Testis (tissue), 2 donors: ENCODE measurements around the gene ADCY2.

Source experiments
- POLR2A ChIP-seq: fragments of 450-650 bp; IDR thresholded peaks from one replicate; pipeline ENCODE4 v1.6.1; 2017; ENCODE audit warnings: antibody characterized with exemption, mild to moderate bottlenecking, moderate library complexity
- TF ChIP-seq, protein P1 (sequence below), 3 experiments: fragments of 450-650 bp in 2 of 3; fragments of 200-600 bp in 1 of 3; sonication (generic) in 1 of 3; IDR thresholded peaks; one replicate each; pipeline ENCODE4 v1.5.1; 2016 to 2019; ENCODE audit warnings: antibody characterized with exemption in 3 of 3, mild to moderate bottlenecking in 2 of 3, moderate library complexity in 1 of 3

GRCh38 chr5:7845557-7845956 lies 449.6 kb downstream of the ADCY2 start:
- TF ChIP-seq, protein P1, sequence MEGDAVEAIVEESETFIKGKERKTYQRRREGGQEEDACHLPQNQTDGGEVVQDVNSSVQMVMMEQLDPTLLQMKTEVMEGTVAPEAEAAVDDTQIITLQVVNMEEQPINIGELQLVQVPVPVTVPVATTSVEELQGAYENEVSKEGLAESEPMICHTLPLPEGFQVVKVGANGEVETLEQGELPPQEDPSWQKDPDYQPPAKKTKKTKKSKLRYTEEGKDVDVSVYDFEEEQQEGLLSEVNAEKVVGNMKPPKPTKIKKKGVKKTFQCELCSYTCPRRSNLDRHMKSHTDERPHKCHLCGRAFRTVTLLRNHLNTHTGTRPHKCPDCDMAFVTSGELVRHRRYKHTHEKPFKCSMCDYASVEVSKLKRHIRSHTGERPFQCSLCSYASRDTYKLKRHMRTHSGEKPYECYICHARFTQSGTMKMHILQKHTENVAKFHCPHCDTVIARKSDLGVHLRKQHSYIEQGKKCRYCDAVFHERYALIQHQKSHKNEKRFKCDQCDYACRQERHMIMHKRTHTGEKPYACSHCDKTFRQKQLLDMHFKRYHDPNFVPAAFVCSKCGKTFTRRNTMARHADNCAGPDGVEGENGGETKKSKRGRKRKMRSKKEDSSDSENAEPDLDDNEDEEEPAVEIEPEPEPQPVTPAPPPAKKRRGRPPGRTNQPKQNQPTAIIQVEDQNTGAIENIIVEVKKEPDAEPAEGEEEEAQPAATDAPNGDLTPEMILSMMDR (IDR thresholded peaks at IDR 0.05), result no peak
- no peak for TF ChIP-seq POLR2A
